Stimulated activated CD4-positive, alpha-beta T cell treated with anti-CD3 and anti-CD28 coated beads, Interleukin-1b, Interleukin-23, amount 100 ng/mL, for 48 hours (primary cell): ENCODE data around the gene BMI1.

Experiments
- DNase-seq: peaks from one replicate; pipeline ENCODE4 v3.0.0-alpha.2; 2020

Gene BMI1

DNA sequence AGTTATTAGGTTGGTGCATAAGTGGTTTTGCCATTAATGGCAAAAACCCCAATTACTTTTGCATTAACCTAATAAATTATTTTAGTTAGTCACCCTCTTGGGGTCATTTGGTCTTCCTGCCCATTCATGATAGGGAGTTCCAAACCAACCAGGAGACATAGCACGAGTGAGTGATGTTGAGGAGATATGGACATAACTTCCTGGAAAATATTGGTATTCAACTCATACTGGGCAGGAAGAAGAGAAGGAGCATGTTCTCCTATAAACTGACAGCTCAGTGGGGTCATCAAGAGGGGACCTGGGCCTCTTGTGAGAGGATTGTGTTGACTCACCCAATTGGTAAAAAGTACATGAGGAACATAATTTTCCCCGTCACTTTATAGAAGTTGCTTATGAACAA lies 48.1 kb downstream of the BMI1 start:
- no peak for DNase-seq

DNA sequence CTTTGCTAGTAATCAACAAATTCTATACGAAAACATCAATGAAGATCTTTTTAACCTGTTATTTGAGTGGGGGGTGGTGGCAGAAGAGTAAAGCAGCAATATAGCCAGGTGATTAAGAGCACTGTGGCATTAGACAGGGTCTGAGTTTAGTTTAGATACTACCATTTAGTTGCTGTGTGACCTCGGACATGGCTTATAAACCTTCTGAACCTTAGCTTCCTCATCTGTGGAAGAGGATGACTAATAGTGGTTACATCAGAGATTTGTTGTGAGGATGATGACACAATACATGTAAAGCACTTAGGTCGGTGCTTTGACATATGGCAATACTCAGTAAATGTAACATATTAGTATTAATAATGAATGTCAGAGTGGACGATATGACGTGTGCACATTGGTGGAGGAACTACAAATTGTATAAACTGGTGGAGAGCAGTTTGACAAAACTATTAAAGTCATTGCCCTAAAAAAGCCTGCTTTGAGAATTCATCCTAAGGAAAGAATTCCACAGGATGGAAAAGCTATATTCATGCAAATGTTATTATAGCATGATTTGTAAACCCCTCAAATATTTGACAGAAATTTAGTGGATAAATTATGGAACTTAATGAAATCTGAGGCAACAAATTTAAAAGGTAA lies 48.7 kb downstream of the BMI1 start:
- DNase-seq = no peak

DNA sequence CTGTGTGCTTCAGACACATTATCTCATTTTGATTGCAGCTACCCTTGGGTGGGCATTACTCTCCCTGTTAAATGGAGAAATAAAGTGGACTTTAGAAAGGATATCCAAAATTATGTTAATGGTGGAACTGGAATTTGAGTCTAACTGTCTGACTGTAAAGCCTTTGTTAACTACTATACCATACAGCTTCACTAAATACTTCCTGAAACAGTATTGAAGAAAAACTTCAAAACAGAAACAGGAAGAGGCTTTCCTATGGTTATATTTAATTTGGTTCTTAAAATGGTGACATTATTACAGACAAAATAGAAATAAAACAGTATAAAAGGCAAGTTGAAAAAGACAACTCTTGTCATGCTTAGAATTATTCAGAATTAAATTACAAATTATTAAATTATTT lies 49.4 kb downstream of the BMI1 start:
- no peak for DNase-seq

DNA sequence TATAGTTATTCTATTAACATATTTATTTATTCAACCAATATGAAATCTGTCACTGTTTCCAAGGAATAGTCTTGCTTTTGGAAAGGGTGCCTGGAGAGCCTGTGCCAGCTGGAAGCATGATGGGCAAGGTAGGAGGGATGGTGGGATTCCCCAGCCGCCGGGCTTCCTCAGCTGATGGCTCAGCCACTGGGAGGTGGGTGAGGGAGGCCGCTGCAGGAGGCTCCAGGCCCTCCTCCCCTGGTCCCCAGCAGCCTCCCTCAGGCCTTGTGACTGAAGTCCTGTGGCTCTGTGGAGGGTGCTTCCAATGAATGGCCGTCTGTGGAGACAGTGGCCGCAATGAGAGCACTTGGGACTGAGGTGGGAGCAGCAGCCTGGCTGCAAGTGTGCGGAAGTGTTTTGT lies 51.4 kb downstream of the BMI1 start:
- DNase-seq = no peak

DNA sequence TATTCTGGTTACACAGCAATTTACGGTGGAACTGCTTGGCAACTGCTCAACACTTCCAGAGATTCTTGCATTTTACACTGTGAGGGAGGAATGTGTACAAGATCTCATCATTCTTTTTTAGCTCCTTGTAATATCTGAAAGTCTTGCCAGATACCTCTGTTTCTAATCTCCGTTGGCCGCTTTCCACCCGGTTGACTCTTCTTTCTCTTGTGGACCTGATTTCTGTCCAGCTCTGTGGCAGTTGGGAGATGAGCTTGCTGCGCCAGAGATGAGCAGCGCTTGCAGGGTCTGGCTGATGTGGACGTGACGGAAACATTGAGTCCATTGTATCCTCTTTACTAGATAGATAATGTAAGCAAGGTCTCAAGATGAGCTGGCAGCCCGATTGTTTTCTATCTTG lies 52.0 kb downstream of the BMI1 start:
- DNase-seq = no peak

DNA sequence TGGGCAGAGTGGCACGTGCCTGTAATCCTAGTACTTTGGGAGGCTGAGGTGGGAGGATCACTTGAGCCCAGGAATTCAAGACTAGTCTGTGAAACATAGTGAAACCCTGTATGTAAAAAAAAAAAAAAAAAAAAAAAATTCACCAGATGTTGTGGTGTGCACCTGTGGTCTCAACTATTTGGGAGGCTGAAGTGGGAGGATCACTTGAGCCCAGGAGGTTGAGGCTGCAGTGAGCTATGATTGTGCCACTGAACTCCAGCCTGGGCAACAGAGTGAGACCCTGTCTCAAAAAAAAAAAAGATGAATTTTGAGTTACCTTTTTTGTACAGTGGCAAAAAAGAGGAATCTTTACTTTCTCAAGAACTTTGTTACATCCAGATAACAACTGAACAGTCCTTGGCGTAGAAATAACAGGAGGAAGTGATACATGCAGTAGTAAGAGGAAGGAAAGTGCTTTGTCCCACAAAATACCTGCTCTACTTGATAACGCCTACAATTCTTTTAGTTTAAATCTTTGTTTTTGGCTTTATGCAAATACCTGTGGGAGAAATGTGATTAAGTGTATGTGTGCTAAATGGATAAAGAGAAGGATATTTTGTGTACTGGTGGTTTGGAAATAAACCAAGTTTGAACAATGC lies 53.7 kb downstream of the BMI1 start:
- DNase-seq = no peak

DNA sequence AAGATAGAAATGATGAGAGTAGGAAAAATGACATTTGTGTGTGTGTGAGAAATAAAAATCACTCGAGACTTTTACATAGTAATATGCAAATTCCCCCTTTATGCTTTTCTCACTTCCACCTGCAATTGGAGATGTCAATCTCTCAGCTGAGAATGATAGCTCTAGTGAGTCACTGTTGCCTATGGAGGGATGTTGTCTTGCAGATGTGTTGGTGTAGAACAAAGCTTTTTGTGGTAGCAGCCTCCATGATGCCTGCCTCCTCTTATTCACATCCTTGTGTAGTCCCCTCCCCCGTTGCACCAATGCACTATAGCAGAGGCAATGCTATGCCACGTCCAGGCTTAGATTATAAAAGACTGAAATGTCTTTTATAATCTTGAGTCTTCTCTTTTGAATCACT lies 58.2 kb downstream of the BMI1 start:
- DNase-seq = peak; percentile 71
